WTC11 (cell line): ENCODE data around the gene LY6G5C. TPM values are rescaled to one million over a fixed set of nuclear protein-coding genes. Genes with fewer than 3 reads are reported as not detected.

ENCODE experiments used
- ELF4 ChIP-seq: sonication (generic); formaldehyde crosslinking; IDR thresholded peaks from 2 replicates; pipeline ENCODE4 v1.8.1; 2022; ENCODE audit warnings: low read depth, mild to moderate bottlenecking, moderate library complexity, missing genetic modification reagents
- ETV6 ChIP-seq: sonication (generic); formaldehyde crosslinking; IDR thresholded peaks from 2 replicates; pipeline ENCODE4 v1.8.1; 2022; ENCODE audit warnings: mild to moderate bottlenecking, missing genetic modification reagents
- FOXP1 ChIP-seq: sonication (generic); formaldehyde crosslinking; IDR thresholded peaks from 2 replicates; pipeline ENCODE4 v1.8.0; 2022; ENCODE audit warnings: missing genetic modification reagents, mild to moderate bottlenecking, moderate library complexity, borderline replicate concordance
- MXD4 ChIP-seq: fragments of 250-450 bp; sonication (Bioruptor Pico); IDR thresholded peaks from 2 replicates; pipeline ENCODE4 v1.8.0; 2021; ENCODE audit warnings: mild to moderate bottlenecking, moderate library complexity, borderline replicate concordance
- NFYB ChIP-seq: sonication (generic); formaldehyde crosslinking; conservative IDR thresholded peaks from 2 replicates; pipeline ENCODE4 v1.8.0; 2022; ENCODE audit warnings: low read depth, missing genetic modification reagents
- NR2C2 ChIP-seq: sonication (generic); formaldehyde crosslinking; IDR thresholded peaks from 2 replicates; pipeline ENCODE4 v1.8.0; 2022; ENCODE audit warnings: mild to moderate bottlenecking, missing genetic modification reagents
- NR3C1 ChIP-seq: sonication (generic); formaldehyde crosslinking; conservative IDR thresholded peaks from 2 replicates; pipeline ENCODE4 v1.8.1; 2023; ENCODE audit warnings: low read depth, mild to moderate bottlenecking, missing genetic modification reagents
- PRRX2 ChIP-seq: fragments of 250-450 bp; sonication (Bioruptor Pico); IDR thresholded peaks from 2 replicates; pipeline ENCODE4 v1.8.0; 2021; ENCODE audit warnings: mild to moderate bottlenecking
- SMAD3 ChIP-seq: sonication (generic); formaldehyde crosslinking; IDR thresholded peaks from 2 replicates; pipeline ENCODE4 v1.8.0; 2022; ENCODE audit warnings: missing genetic modification reagents, mild to moderate bottlenecking, borderline replicate concordance
- SMAD4 ChIP-seq: sonication (generic); formaldehyde crosslinking; IDR thresholded peaks from 2 replicates; pipeline ENCODE4 v1.8.0; 2022; ENCODE audit warnings: mild to moderate bottlenecking, missing genetic modification reagents
- SP1 ChIP-seq: sonication (generic); formaldehyde crosslinking; conservative IDR thresholded peaks from 2 replicates; pipeline ENCODE4 v1.8.1; 2022; ENCODE audit warnings: missing genetic modification reagents
- TP53 ChIP-seq: sonication (generic); formaldehyde crosslinking; IDR thresholded peaks from 2 replicates; pipeline ENCODE4 v1.8.1; 2023; ENCODE audit warnings: mild to moderate bottlenecking, missing genetic modification reagents
- ZNF121 ChIP-seq: sonication (generic); formaldehyde crosslinking; IDR thresholded peaks from 2 replicates; pipeline ENCODE4 v1.8.0; 2023; ENCODE audit warnings: missing genetic modification reagents
- ZNF263 ChIP-seq: sonication (generic); formaldehyde crosslinking; IDR thresholded peaks from 2 replicates; pipeline ENCODE4 v1.8.1; 2022; ENCODE audit warnings: low read depth, mild to moderate bottlenecking, moderate library complexity, missing genetic modification reagents
- ZNF396 ChIP-seq: fragments of 250-450 bp; sonication (Bioruptor Pico); IDR thresholded peaks from 2 replicates; pipeline ENCODE4 v1.8.0; 2021; ENCODE audit warnings: mild to moderate bottlenecking, moderate library complexity, borderline replicate concordance
- ZNF671 ChIP-seq: fragments of 250-450 bp; sonication (Bioruptor Pico); IDR thresholded peaks from 2 replicates; pipeline ENCODE4 v1.8.0; 2021; ENCODE audit warnings: mild to moderate bottlenecking
- total RNA-seq: library from RNA; stranded (reverse); gene quantifications from 3 replicates; pipeline ENCODE4 v1.2.3, GENCODE V29; 2021
- TF ChIP-seq, protein P1 (sequence below): fragments of 250-450 bp; sonication (Bioruptor Pico); conservative IDR thresholded peaks from 2 replicates; pipeline ENCODE4 v1.9.0; 2021; ENCODE audit warnings: mild to moderate bottlenecking
- TF ChIP-seq, protein P2 (sequence below): fragments of 200-600 bp; IDR thresholded peaks from 2 replicates; pipeline ENCODE4 v1.8.0; 2022; ENCODE audit warnings: antibody characterized with exemption
- TF ChIP-seq, protein P3 (sequence below): sonication (generic); formaldehyde crosslinking; IDR thresholded peaks from 2 replicates; pipeline ENCODE4 v1.8.0; 2022; ENCODE audit warnings: mild to moderate bottlenecking, missing genetic modification reagents
- TF ChIP-seq, protein P4 (sequence below): sonication (generic); formaldehyde crosslinking; IDR thresholded peaks from 2 replicates; pipeline ENCODE4 v1.8.1; 2023; ENCODE audit warnings: mild to moderate bottlenecking, missing genetic modification reagents
- TF ChIP-seq, protein P5 (sequence below): sonication (generic); formaldehyde crosslinking; IDR thresholded peaks from 2 replicates; pipeline ENCODE4 v1.8.0; 2022; ENCODE audit warnings: mild to moderate bottlenecking, missing genetic modification reagents
- TF ChIP-seq, protein P6 (sequence below): sonication (generic); formaldehyde crosslinking; IDR thresholded peaks from 2 replicates; pipeline ENCODE4 v1.8.1; 2022; ENCODE audit warnings: missing genetic modification reagents, borderline replicate concordance

The LY6G5C gene
- total RNA-seq, 1 experiment from 2014 or later: 1.0 TPM

DNA sequence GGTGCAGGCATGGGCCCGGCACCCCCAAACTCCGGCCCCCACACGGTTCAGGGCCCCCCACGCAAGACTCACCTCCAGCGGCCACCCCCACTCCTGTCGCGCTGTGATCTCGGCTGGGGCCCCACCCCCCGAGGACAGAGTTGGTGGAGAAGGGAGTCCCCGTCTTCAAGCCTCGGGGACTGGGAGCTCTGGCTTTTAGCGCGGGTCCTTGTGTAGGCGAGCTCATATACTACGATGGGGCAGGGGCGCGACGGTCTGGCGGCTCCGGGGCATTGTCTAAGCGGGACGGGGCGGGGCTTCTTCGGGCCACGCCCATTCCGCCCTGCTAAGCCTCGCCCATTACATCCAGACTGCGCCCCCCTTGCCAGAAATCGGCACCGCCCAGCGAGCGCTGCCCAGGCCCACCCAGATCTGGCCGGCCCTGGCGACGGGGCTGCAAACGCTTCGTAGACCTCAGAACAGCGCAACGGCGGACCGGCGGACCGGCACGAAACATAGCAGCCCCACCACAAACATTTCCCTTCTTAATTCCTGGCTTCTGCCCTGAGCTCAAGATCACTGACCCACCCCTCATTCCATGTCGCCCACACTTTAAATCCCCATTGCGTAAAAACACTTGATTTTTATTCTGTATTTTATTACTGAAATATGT, 49.2 kb upstream of the LY6G5C start (continued):
- TF ChIP-seq, protein P1, sequence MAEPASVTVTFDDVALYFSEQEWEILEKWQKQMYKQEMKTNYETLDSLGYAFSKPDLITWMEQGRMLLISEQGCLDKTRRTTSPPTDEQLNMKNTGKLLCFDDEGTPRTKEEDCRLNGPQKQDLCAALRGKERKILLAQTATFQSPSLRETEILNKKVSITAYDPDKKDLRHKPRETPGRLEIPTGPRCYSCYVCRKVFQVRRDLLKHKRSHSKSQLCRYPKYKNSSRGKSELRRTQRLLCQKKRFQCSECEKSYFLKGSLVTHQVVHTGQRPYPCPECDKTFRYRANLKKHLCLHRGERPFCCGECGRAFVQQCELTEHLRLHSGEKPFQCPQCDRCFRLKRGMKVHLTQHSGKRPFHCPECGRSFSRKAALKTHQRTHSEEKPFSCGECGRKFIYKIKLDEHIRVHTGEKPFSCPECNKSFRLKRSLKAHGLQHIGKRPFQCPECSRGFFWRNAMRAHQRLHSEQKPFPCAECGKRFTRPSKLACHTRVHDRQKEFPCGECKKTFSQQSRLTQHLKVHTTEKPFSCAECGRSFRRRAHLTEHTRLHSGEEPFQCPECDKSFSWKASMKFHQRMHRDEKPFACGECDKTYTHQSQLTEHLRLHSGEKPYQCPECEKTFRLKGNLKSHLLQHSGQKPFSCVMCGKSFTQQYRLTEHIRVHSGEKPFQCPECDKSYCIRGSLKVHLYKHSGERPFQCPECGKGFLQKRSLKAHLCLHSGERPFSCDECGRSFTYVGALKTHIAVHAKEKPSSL (CRISPR knock-in tag): no peak; the same call in 1 of the 2 replicates
- TF ChIP-seq ETV6 (CRISPR knock-in tag) (no peak), ZNF396 (CRISPR knock-in tag) (no peak), SMAD3 (CRISPR knock-in tag) (peak; percentile 58; the same call in 1 of the 2 replicates), SMAD4 (CRISPR knock-in tag) (no peak), ELF4 (no peak), ZNF121 (CRISPR knock-in tag) (no peak), NFYB (CRISPR knock-in tag) (no peak), NR3C1 (no peak), PRRX2 (CRISPR knock-in tag) (peak; percentile 71; the same call in 1 of the 2 replicates), FOXP1 (CRISPR knock-in tag) (peak; percentile 67; the same call in 1 of the 2 replicates), SP1 (peak; percentile 92), ZNF671 (CRISPR knock-in tag) (no peak), ZNF263 (CRISPR knock-in tag) (no peak), MXD4 (CRISPR knock-in tag) (no peak), NR2C2 (CRISPR knock-in tag) (no peak), TP53 (CRISPR knock-in tag) (no peak)
- TF ChIP-seq, protein P2, sequence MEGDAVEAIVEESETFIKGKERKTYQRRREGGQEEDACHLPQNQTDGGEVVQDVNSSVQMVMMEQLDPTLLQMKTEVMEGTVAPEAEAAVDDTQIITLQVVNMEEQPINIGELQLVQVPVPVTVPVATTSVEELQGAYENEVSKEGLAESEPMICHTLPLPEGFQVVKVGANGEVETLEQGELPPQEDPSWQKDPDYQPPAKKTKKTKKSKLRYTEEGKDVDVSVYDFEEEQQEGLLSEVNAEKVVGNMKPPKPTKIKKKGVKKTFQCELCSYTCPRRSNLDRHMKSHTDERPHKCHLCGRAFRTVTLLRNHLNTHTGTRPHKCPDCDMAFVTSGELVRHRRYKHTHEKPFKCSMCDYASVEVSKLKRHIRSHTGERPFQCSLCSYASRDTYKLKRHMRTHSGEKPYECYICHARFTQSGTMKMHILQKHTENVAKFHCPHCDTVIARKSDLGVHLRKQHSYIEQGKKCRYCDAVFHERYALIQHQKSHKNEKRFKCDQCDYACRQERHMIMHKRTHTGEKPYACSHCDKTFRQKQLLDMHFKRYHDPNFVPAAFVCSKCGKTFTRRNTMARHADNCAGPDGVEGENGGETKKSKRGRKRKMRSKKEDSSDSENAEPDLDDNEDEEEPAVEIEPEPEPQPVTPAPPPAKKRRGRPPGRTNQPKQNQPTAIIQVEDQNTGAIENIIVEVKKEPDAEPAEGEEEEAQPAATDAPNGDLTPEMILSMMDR: no peak
- TF ChIP-seq, protein P3, sequence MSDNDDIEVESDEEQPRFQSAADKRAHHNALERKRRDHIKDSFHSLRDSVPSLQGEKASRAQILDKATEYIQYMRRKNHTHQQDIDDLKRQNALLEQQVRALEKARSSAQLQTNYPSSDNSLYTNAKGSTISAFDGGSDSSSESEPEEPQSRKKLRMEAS (CRISPR knock-in tag): no peak; the same call in 1 of the 2 replicates
- TF ChIP-seq, protein P4, sequence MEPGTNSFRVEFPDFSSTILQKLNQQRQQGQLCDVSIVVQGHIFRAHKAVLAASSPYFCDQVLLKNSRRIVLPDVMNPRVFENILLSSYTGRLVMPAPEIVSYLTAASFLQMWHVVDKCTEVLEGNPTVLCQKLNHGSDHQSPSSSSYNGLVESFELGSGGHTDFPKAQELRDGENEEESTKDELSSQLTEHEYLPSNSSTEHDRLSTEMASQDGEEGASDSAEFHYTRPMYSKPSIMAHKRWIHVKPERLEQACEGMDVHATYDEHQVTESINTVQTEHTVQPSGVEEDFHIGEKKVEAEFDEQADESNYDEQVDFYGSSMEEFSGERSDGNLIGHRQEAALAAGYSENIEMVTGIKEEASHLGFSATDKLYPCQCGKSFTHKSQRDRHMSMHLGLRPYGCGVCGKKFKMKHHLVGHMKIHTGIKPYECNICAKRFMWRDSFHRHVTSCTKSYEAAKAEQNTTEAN (CRISPR knock-in tag): no peak
- TF ChIP-seq, protein P5, sequence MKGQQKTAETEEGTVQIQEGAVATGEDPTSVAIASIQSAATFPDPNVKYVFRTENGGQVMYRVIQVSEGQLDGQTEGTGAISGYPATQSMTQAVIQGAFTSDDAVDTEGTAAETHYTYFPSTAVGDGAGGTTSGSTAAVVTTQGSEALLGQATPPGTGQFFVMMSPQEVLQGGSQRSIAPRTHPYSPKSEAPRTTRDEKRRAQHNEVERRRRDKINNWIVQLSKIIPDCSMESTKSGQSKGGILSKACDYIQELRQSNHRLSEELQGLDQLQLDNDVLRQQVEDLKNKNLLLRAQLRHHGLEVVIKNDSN (CRISPR knock-in tag): no peak; the same call in 1 of the 2 replicates
- TF ChIP-seq, protein P6, sequence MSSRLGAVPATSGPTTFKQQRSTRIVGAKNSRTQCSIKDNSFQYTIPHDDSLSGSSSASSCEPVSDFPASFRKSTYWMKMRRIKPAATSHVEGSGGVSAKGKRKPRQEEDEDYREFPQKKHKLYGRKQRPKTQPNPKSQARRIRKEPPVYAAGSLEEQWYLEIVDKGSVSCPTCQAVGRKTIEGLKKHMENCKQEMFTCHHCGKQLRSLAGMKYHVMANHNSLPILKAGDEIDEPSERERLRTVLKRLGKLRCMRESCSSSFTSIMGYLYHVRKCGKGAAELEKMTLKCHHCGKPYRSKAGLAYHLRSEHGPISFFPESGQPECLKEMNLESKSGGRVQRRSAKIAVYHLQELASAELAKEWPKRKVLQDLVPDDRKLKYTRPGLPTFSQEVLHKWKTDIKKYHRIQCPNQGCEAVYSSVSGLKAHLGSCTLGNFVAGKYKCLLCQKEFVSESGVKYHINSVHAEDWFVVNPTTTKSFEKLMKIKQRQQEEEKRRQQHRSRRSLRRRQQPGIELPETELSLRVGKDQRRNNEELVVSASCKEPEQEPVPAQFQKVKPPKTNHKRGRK (CRISPR knock-in tag): no peak
